Measurements from ENCODE around the gene HOXD1.
A peak's percentile ranks its signal among the peaks of the same experiment; 100 is the strongest.

HOXD1 gene

DNA sequence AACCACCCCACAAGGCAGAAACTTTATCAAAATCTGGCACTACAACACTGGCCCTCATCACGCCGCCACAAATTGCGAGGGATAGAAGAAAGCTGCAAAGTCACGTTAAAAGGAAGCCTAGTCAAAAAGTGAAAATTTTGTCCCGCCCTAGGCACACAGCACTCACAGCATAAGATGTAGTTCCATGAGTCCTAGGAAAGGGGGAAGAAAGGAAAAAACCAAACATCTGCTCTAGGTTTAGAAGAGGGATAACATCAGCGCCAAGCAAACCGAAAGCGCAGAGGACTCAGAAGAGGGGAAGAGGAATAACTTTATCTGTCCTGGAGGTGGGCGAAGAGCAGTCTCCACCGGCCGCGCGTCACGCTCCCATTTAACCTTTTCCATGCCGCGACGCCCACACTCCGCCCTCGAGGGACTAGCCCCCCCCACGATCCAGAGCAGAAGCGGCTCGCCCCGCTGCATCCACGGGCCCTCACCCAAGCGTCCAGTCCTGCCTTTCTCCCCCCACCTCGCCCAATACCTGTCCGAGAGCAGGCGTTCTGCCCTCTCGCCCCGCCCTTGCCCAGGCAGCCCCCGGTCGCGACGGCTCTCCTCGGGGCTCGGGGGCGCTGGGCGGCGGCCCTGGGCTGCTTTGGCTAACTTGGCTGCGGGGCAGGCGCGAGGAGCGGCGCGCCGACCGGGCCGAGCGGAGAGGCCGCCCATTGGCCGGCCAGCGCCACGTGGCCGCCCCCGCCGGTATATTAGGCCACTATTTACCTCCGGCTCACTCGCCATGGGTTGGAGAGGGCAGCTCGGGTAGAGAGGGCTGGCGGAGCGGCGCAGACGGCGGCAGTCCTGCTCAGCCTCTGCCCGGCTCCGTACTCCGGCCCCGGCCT lies at the start of gene HOXD1:
Gene HOXD1, plus strand, starts transcription at position 770 of the 875 bp plus-strand sequence. CDS start 134 bp downstream, outside the sequence.
- DNase-seq: peak; percentile 71

DNA sequence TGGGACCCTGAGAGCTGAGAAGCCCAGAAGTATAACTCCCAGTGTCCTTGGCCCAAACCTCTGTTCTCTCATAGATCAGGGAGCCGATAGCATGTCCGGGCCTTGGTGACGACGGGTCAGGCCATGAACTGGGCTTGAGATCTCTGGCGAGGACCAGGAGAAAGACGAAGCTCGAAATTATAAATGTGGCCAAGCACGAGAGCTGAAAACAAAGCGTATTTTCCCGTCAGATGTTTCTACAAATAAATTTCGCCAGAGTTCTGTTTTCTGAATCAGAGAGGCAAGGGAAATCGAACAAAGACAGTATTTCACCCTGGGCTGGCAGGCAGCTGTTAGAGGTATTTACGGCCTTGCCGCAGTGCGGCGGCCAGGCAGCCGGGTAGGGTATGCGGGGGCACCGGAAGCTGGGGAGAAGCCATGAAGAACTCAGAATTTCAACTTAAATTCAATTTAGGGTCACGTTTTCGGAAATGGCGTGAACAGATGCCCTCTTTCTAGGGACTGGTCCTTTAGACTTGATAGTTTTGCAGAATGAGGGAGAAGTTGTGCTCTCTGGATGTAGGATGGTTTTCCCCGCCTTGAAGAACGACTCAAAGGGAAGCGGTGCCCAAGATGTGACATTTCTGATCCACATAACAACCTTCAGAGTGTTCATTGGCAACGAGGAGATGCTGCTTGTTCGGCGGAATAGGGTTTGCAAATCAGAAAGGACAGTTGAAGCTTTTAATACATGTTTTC lies 49.4 kb upstream of the HOXD1 start:
- no peak for DNase-seq

DNA sequence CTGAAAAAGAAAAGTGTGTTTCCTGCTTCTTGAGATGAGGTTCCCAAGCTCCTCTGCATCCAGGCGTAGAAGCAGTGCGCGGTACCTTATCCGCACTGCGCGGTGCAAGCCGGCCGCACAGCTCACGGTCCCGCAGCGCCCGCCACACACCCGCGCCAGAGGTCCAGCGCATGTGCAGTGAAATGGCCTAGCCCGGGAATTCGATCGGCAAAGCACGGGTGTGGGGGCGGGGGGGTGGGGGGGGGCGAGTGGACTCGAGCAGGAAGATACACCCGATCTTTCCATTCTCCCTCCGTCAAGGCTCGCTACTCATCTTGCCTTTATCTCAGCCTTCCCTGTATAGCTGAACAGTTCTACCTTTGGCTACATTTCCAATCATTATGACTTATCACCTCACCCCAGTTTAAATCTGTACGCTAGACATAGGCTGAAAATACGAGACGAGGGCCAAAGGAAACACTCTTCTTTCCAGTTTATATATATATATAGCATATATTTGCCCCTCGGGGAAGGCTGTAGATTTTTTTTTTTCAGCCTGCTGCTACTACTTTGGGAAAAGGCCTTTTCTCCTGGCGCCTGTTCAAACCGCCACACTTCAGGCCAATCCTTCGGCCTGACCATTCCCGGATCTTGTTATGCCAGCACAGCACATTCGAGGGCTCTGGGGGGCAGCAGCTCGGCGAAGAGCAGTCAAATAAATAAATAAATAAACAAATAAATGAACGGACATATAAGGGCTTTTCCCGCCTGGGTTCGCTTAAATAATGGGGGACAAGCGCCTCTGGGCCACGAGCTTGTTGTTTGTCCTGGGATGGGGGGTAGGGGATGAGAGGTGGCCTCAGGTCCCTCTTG lies 48.6 kb upstream of the HOXD1 start:
- DNase-seq: no peak

DNA sequence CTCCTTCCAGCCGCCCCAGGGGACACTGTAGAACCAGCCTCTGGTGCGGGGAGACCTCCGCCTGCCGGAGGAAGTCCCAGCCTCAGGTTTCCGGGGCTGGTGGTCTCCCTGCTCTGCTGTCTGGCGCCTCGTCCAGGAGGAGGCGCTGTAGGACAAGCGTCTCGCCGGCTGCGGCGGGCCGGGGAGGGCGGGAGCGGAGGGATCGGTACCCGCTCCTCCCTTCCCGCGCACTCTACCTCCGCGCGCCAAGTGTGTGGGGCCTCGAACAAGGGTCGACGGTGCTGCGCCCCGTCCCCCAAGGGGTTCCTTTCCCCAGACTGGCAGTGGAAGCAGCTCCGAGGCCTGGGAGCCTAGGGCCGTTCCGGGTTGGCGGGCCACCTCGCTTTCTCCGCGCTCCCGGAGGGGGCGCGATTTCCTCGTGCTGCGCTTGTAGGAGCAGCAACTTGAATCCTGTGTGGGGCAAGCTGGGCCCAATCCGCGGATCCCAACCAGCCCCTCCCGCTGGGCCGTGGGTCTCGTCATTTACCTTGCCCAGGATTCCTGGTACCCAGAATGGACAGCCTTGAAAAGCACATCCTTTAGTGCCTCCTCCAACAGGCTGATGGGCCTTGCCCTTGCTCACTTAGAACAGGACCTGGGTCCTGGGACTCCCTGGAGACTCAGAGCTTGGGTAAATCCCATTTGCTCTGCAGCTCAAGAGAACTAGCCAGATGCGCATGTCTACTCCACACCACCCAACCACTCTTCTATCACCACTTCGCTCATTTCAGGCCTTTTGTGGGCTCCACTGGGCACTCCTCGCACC lies 47.8 kb upstream of the HOXD1 start:
- peak; percentile 57 for DNase-seq

DNA sequence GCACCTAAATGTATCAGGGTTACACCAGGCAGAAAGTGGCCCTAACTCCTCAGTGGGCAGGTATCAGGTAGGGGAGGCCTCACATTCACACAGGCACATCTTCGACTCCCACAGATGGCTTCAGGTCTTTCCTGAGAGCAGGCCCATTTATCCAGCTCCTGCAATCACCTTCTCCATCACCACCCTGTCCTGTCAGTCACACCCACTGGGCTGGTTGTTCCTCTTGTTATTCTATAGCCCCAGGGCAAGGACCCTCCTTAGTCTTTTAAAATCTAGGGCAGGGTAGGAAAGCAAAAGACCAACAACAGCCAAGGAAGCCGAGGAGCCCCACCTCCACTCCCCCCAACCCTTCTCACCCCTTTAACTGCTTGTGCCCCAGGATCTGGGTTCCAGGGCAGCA lies 46.2 kb upstream of the HOXD1 start:
- no peak for DNase-seq

DNA sequence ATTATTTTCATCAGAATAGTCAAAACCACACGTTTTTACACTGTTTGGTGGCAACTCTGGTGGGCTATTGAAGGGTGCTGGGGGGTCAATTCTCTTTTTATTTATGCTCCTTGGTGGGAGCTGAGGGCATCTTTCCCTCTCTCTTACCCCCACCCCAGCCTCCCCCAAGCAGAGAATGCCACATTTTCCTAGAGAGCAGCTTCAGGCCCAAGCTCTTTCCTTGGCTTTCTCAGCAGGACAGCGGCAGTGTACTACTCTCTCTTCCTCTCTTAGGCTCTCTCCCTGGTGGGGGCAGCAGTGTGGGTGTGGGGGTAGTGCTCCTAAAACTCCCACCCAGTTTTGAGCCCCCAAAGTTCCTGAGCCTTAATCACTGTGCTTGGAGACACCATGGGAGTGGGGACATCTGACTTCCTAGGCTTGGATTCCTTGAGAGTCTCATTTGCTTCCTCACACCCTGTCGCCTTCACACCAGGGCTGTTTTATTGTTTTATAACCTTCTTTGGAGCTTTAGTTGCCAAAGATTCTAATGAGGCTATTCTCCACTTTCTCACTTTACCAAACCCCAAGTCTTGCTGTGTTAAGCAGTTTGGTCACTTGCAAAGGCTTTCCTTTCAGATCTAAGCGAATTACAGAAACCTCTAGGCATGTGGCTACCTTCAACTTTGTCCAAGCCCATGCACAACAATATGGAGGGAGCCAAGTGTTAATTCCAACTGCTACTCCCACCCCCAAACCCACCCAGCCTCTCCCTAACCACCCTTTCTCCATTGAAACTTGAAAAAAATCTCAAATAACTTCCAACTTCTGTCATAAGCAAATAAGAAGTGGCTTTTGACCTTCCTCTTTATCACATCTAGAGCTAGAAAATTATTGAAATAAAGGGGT lies 43.1 kb upstream of the HOXD1 start:
- no peak for DNase-seq

DNA sequence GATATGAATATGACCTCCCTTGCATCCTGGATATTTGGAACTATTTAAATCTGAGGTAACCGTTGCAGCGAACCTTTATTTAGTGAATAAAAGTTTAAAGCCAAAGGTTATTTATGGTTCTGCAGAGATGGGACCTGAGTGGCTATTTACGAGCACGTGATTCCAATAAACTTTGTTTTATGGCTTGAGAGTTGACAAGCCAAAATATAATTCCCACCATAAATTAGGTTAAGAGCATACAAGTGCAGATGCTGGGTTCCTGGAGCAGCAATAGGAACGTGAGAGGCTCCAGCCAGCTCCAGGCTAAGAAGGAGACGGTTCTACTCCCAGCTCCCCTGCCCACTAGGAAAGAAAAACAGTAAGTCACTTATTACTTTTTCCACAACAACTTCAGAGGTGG lies 42.4 kb upstream of the HOXD1 start:
- DNase-seq: no peak

DNA sequence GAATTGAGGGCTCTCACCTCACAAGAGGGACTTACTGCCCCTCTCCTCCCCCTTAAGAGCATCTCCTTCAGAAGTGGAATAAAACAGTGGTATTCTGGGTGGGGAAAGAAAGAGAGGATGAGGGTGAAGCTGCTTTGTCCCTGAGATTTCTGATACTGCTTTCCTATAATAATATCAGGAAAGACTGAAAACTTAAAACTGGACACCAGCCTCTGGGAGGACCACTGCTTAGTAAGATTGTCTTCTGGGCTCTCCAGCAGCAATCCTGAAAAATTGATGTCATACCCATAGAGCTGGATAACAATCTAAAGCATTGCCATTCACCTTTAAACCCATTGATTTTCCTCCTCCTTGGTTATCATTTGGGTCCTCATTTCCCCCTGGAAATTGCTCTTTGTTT lies 41.8 kb upstream of the HOXD1 start:
- no peak for DNase-seq

DNA sequence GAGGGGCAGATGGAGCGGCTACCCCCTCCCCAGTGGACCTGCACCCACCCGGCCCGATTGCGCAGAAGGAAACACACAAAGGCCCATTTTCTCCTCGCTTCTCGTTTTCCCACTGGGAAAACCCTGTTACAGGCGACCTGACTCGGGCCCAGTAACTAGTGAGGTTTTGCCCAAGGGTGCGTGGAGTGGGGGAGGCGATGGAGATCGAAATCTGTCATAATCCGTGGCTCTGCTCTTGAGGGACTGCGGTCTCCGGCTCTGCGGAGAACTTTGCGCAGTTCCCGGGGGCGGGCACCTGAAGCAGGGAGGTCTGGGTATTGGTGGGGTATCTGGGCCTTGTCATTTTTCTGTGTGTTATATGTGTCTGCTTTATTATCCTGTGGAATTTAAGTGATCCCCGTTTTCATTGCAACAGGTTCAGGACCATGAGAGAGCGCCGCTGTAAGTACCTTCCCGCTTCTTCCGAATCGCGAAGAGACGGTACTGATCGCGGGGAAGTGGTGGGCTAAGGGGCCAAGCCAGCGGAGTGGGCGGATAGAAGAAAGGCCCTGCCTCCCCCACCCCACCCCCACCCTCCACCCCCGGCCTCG lies 41.2 kb upstream of the HOXD1 start:
- no peak for DNase-seq

DNA sequence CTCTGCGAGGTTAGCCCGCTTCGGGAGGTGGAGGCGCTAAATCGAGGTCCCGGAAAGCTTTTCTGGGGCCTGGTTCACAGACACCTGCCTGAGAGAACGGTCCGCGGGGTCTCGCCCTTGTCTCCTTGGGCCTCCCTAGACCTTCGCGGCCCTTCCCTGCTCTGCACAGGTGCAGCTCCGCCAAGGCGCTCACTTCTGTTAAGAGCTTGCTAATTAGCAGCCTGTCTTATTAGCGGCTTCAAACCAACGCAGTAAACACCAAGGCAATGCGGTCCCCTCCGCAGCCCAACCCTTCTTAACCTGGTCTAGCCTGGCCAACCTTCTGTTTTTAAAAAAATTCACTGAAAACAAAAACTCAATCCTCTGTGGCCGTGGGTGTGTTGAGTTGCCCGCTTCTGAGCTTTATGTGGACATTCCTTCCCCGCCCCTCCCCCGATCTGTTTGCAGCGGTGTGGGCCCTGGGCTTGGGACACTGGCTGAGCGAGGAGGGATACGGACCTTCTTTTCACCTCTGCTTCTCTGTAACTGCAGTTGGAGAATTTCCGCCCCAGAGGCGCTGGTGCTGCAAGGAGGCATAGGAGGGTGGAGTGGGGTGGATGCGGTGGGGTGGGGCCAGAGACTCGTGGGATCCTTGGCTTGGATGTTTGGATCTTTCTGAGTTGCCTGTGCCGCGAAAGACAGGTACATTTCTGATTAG lies 40.5 kb upstream of the HOXD1 start:
- no peak for DNase-seq

DNA sequence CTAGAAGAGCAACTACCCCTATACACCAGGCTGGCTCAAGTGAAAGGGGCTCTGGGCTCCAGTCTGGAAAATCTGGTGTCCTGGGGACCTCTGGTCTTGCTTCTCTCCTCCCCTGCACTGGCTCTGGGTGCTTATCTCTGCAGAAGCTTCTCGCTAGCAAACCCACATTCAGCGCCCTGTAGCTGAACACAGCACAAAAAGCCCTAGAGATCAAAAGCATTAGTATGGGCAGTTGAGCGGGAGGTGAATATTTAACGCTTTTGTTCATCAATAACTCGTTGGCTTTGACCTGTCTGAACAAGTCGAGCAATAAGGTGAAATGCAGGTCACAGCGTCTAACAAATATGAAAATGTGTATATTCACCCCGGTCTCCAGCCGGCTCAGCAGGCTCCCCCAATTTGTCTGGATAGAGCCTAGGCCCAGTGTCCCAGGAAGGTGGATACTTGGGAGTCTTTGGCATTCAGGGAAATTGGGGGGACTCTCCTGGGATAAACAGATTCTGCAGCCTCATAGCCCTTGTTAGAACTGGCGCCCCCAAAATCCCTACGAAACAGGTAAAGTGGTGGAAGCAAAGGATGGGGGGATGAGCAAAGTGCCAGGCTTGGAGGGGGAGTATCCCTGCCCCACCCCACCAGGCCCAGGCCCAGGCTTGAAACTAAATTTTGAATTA lies 39.6 kb upstream of the HOXD1 start:
- no peak for DNase-seq

DNA sequence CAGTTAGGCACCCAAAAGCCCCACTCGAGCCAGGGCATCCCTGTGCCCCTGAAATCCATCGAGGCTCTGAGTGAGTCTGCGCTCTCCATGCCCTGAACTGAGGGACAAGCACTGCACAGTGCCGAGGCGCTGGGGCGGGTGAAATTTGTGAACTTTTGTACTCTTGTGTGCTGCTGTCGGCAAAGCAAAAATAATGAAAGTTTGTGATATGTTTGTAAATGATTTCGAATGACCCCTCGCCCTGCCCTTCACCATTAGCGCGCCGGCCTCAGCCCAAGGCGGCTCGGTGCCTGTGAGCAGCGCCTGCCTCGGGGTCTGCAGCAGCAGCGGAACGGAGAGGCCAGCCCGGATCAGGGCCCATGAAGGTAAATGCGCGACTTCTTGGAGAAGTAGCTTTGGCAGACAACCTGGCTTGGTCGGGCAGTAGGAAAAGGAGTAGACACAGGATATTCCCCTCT lies 39.0 kb upstream of the HOXD1 start:
- no peak for DNase-seq

DNA sequence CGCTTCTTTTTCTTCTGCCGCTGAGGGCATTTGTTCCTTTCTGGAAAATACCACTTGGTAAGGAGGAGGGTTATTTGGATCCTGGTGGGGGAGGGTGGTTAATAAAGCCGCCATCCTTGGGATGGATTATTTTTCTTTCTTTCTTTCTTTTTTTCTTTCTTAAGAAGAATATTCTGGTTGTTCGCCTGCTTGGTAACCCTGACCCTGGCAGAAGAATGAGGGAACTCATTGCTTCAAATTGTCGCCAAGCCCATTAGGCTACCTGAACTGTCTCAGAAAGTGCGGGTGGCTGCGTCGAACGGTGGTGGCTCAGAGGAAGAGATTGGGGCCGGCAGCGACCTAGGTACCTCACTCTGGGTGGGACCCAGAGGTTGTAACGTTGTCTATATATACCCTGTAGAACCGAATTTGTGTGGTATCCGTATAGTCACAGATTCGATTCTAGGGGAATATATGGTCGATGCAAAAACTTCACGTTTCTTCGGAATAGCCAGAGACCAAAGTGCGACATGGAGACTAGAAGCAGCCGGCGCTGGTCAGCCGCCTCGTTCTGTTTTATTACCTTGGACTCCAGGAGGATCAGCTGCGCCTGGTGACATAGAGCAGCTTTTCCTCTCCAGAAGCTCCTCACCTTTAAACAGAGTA lies 38.4 kb upstream of the HOXD1 start:
- DNase-seq: no peak

DNA sequence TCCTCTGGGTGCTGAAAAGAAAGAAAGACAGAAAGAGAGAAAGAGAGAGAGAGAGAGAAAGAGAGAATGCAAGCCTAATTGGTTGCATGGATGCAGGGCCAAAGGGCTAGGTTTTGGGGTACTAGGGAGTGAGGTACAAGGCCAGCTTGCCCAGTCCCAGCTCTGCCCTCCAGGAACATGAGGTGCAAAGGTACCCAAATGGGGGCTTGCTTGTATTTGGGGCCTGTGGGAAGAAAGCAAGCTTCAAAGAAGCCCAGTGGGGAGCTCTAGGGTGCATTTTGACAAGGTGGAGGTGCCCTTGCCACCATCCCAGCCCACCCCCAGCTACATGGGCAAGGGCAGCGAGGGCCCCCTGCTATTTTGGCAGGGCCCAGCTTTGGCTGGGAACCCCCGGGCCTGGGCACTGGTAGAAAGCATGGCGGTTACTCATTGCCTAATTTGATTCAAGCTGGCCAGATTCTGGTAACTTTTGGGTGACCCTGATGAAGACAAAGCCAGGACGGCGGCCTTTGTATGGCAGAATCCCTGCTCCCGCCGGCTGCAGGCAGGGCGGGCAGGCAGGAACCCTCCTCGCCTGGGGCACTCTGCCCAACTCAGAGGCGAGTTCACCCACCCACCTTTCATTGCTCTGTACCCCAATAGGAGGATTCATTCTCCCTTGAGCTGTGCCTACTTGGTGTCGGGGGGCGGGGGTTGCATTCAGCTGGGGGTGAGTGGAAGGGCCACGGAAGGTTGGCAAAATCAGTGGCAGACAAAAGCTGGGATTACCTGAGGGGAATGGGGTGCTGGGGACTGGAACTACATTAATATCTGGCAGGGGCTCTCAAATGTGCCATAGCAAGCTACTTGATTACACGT lies 37.7 kb upstream of the HOXD1 start:
- DNase-seq: no peak

DNA sequence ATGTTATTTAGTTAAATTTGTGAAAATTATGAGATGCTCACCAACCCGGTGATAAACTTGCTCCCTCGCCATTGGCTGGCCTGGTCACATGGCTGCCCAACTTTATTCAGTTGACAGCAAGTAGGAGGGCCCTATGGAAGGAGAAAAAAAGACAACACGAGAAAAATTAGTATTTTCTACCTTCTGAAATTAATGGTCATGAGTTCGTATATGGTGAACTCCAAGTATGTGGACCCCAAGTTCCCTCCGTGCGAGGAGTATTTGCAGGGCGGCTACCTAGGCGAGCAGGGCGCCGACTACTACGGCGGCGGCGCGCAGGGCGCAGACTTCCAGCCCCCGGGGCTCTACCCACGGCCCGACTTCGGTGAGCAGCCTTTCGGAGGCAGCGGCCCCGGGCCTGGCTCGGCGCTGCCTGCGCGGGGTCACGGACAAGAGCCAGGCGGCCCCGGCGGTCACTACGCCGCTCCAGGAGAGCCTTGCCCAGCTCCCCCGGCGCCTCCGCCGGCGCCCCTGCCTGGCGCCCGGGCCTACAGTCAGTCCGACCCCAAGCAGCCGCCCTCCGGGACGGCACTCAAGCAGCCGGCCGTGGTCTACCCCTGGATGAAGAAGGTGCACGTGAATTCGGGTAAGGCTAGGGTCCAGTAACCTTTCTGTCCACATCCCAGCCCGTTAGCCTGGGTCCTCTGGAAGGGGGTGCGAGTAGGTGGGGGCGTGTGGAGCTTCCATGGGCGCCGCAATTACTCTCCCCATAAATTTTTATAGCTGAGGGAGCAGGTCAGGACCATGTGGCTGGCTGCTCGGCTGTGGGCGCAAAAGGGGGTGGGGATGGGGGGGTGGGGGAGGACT lies 36.8 kb upstream of the HOXD1 start, which contains the start of gene HOXD4:
Gene HOXD4, plus strand, starts transcription at position 109 of the 846 bp plus-strand sequence. Its CDS starts 84 bp downstream, at position 193.
- no peak for DNase-seq

DNA sequence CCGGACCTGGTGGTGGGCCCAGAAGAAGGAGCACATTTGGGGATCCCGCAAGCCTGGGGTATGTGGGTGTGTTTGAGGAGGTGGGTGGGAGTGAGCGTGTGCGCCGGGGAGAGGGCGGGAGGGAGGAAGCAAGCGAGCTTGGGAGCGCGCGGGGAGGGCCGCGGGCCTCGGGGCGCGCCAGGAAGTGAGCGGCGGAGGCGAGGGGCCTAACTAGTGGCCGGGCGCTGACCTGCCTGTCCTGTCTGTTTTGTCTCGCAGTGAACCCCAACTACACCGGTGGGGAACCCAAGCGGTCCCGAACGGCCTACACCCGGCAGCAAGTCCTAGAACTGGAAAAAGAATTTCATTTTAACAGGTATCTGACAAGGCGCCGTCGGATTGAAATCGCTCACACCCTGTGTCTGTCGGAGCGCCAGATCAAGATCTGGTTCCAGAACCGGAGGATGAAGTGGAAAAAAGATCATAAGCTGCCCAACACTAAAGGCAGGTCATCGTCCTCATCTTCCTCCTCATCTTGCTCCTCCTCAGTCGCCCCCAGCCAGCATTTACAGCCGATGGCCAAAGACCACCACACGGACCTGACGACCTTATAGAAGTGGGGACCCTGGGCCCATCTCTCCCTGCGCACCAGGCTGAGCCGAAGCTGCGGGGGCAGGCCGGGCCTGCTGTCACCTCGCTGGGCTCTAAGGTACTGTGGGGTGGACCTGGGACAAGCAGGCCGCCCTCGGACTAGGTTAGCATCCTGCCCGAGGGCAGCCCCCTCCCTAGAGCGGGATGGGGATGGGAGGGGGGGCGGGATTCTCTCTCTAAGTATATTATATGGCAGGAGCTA lies 35.9 kb upstream of the HOXD1 start:
- DNase-seq: no peak
